Measurements from ENCODE around the gene LMNA. TPM values are rescaled to one million over a fixed set of nuclear protein-coding genes. Genes with fewer than 3 reads are reported as not detected.

Gene LMNA
- total RNA-seq, 6 experiments from 2014 or later, result 79.4 to 129 (median 98.8) TPM

DNA sequence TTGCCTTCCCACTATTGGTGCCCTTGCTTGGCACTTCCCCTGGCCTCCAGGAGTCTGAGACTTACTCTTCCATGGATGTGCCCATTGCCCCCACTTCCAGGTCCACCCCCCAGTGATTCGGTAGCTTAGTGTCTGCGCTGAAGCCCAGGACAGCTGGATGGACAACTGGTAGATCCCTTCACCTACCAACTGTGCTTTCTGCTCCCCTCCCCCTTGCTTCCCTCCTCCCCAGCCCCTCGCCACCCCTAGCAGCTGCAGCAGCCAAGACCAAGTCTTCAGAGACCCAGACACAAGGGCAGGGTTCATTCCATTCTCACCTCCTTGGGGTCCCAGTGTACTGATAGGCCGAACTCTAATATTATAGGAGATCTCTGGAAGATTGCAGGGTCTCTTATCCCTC, 6.9 kb downstream of the LMNA start:
- TF ChIP-seq POLR2A (IDR thresholded peaks at IDR 0.05), result no peak
- TF ChIP-seq CTCF (IDR thresholded peaks at IDR 0.05), result no peak
- Histone ChIP-seq H3K9me3 (no peaks in the 10 kb centered on the region), H3K4me1 (peaks cover 0 to 87% (median 45%) of the 10 kb centered on the region in 4 donors), H3K4me3 (no peak overlapping the region), H3K36me3 (no peaks in the 10 kb centered on the region), H3K27me3 (no peaks in the 10 kb centered on the region), H3K27ac (peak overlapping the region; percentile 90 to 94 (median 92))
- intact Hi-C loops (cut with DNase I), result no loop called here
- WGBS (ENCODE audit: insufficient coverage, low coverage, low lambda C conversion rate, missing lambda C conversion rate), result 90% methylated on average over 4 of the region's 4 CpGs
- no peak for DNase-seq
- no peak for ATAC-seq

- Histone ChIP-seq H3K36me3 (no peaks in the 10 kb centered on the region), H3K27me3 (no peaks in the 10 kb centered on the region), H3K4me1 (peaks cover 0 to 83% (median 42%) of the 10 kb centered on the region in 4 donors), H3K27ac (peak overlapping the region; percentile 90 to 94 (median 92)), H3K9me3 (no peaks in the 10 kb centered on the region), H3K4me3 (peak overlapping the region in 2 of 3 donors; percentile 46 to 51)
- DNase-seq, result no peak
- TF ChIP-seq POLR2A (IDR thresholded peaks at IDR 0.05) (no peak), CTCF (IDR thresholded peaks at IDR 0.05) (no peak)
- no peak for ATAC-seq
- intact Hi-C loops (cut with DNase I), result no loop called here
- WGBS (ENCODE audit: insufficient coverage, low coverage, low lambda C conversion rate, missing lambda C conversion rate), result 26% methylated on average over 4 of the region's 4 CpGs
Observed at GRCh38 chr1:156122086-156122485, 7.6 kb downstream of the LMNA start.

GRCh38 chr1:156122519-156123355, 8.2 kb downstream of the LMNA start:
- DNase-seq, result peak; percentile 82 to 85 (median 84)
- Histone ChIP-seq H3K4me3 (peak overlapping the region; percentile 25 to 51 (median 46)), H3K27me3 (no peaks in the 10 kb centered on the region), H3K36me3 (no peaks in the 10 kb centered on the region), H3K4me1 (peaks cover 0 to 79% (median 38%) of the 10 kb centered on the region in 4 donors), H3K27ac (peak overlapping the region; percentile 90 to 94 (median 92)), H3K9me3 (no peaks in the 10 kb centered on the region)
- TF ChIP-seq POLR2A (IDR thresholded peaks at IDR 0.05) (peak; percentile 64), CTCF (IDR thresholded peaks at IDR 0.05) (no peak)
- WGBS (ENCODE audit: insufficient coverage, low coverage, low lambda C conversion rate, missing lambda C conversion rate), result 4% methylated on average over 13 of the region's 14 CpGs
- intact Hi-C loops (cut with DNase I), result no loop called here
- ATAC-seq, result peak; percentile 57 to 66 (median 60)

DNA sequence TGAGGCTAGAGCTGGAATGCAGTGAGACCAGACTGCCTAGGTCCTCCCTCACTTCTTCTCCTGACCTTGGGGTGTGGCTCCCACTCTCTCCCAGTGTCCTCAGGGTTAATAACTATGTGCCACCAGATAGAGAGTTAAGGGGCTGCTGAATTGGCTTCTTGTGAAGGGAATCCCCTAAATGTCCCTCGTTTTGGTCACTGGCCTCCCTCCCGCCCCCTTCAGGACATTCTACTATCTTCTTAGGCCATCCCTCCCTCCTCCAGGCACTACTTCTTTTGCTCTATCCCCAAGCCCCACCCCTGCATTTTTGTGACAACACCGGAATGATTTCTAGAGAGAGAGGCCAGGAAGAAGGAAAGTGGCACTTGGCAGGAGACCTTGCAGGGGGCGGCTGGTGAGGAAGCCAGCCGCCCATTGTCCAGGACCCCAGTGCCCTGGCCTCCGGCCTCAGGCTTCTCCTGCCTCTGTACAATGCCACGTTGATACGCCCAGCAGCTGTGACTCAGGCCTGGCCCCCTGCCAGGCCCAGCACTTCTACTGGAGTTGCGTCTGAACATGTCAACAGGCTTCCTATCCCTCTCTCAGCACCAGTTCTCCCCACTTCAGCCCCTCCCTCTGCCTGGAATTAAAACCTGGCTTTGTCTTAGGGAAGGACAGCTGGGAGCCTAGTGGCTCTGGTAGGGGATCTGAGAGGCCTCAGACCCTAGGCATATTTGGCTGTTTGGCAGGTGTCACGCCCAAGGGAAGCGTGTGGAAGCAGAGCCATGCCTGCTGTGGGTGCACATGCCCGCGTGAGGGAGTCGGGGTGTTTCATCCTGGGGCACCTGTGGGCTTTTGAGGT, 9.1 kb downstream of the LMNA start:
- Histone ChIP-seq H3K36me3 (no peaks in the 10 kb centered on the region), H3K4me1 (peaks cover 0 to 78% (median 37%) of the 10 kb centered on the region in 4 donors), H3K27ac (peak overlapping the region; percentile 90 to 94 (median 92)), H3K9me3 (no peaks in the 10 kb centered on the region), H3K27me3 (no peaks in the 10 kb centered on the region), H3K4me3 (peak overlapping the region in 2 of 3 donors; percentile 46 to 51)
- TF ChIP-seq CTCF (IDR thresholded peaks at IDR 0.05), result peak in 2 of 4 donors; percentile 13
- peak; percentile 57 for TF ChIP-seq POLR2A (IDR thresholded peaks at IDR 0.05)
- peak; percentile 73 to 83 (median 76) for ATAC-seq
- intact Hi-C loops (cut with DNase I), result no loop called here
- WGBS (ENCODE audit: insufficient coverage, low coverage, low lambda C conversion rate, missing lambda C conversion rate), result 2% methylated on average over 7 of the region's 14 CpGs
- peak; percentile 92 to 94 (median 93) for DNase-seq

Measured in right lobe of liver (tissue), 6 donors.